Thyroid gland (tissue), 4 donors: ENCODE measurements around the gene CDC42SE2.

Experiments used
- POLR2A ChIP-seq, 2 donors: fragments of 450-650 bp; IDR thresholded peaks; one replicate each; pipeline ENCODE4 v1.6.1; 2017; ENCODE audit warnings: antibody characterized with exemption in 2 of 2, mild to moderate bottlenecking in 2 of 2, moderate library complexity in 1 of 2
- TF ChIP-seq, protein P1 (sequence below), 6 experiments: fragments of 200-600 bp in 3 of 6; fragments of 450-650 bp in 3 of 6; sonication (generic) in 3 of 6; IDR thresholded peaks; one replicate each; pipeline ENCODE4 v1.5.1; 2016 to 2019; ENCODE audit warnings: antibody characterized with exemption in 6 of 6, mild to moderate bottlenecking in 2 of 6, inconsistent platforms in 1 of 6, moderate library complexity in 1 of 6

DNA sequence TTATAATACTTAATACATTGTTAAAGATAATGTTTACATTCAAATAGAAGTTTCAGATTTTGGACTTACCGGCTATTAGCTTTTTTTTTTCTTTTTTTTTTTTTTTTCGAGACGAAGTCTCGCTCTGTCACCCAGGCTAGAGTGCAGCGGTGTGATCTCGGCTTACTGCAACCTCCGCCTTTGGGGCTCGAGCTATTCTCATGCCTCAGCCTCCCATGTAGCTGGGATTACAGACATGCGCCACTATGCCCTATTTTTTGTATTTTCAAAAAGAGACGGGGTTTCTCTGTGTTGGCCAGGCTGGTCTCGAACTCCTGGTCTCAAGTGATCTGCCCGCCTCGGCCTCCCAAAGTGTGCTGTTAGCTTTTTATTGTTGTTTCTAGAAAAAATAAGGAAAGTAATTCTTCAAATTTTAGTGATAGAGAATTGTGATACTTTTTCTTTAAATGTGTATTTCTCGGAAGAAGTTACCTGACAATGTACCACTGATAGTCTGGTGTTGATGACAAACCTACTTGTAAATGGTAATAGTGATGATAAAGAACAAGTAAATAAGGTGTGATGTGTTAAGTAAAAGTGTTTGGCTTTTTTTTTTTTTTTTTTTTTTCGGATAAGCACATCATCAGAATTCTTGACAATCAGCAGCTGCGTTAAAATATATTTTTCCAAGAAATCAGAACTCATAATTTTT, 2.7 kb downstream of the CDC42SE2 start:
- no peak for TF ChIP-seq POLR2A (IDR thresholded peaks at IDR 0.05)
- TF ChIP-seq, protein P1, sequence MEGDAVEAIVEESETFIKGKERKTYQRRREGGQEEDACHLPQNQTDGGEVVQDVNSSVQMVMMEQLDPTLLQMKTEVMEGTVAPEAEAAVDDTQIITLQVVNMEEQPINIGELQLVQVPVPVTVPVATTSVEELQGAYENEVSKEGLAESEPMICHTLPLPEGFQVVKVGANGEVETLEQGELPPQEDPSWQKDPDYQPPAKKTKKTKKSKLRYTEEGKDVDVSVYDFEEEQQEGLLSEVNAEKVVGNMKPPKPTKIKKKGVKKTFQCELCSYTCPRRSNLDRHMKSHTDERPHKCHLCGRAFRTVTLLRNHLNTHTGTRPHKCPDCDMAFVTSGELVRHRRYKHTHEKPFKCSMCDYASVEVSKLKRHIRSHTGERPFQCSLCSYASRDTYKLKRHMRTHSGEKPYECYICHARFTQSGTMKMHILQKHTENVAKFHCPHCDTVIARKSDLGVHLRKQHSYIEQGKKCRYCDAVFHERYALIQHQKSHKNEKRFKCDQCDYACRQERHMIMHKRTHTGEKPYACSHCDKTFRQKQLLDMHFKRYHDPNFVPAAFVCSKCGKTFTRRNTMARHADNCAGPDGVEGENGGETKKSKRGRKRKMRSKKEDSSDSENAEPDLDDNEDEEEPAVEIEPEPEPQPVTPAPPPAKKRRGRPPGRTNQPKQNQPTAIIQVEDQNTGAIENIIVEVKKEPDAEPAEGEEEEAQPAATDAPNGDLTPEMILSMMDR (IDR thresholded peaks at IDR 0.05) = no peak
